Spleen (tissue), 11 donors: ENCODE measurements around the gene NEDD4. TPM values are rescaled to one million over a fixed set of nuclear protein-coding genes. Genes with fewer than 3 reads are reported as not detected.

ENCODE experiments used
- DNase-seq: peaks from one replicate; pipeline ENCODE4 v3.0.0-alpha.2; 2020
- H3K27ac ChIP-seq, 8 donors: fragments of 200-600 bp; sonication (generic) in 7 of 8; 1 replicate in 4 of 8; 2 replicates in 4 of 8; pipeline versions ENCODE4 v1.5.0 to v1.8.0; 2016 to 2021; ENCODE audit warnings: inconsistent platforms in 4 of 8, mild to moderate bottlenecking in 4 of 8, moderate library complexity in 1 of 8
- H3K27me3 ChIP-seq, 7 donors: fragments of 200-600 bp; sonication (generic) in 6 of 7; replicated peaks in 1 of 7; 1 replicate in 4 of 7; 2 replicates in 3 of 7; pipeline versions ENCODE4 v1.5.0 to v1.8.0; 2016 to 2021; ENCODE audit warnings: inconsistent platforms in 3 of 7, mild to moderate bottlenecking in 1 of 7
- H3K36me3 ChIP-seq, 6 donors: fragments of 200-600 bp; sonication (generic) in 5 of 6; 1 replicate in 4 of 6; 2 replicates in 2 of 6; pipeline versions ENCODE4 v1.5.0 to v1.8.0; 2016 to 2021; ENCODE audit warnings: inconsistent platforms in 2 of 6
- H3K4me1 ChIP-seq, 6 donors: fragments of 200-600 bp; sonication (generic) in 5 of 6; 1 replicate in 3 of 6; 2 replicates in 3 of 6; pipeline versions ENCODE4 v1.5.0 to v1.8.0; 2016 to 2021; ENCODE audit warnings: inconsistent platforms in 3 of 6
- H3K4me3 ChIP-seq, 8 donors: fragments of 200-600 bp; sonication (generic) in 7 of 8; 1 replicate in 4 of 8; 2 replicates in 4 of 8; pipeline versions ENCODE4 v1.5.0 to v1.8.0; 2016 to 2021; ENCODE audit warnings: inconsistent platforms in 4 of 8, mild to moderate bottlenecking in 4 of 8, moderate library complexity in 2 of 8
- H3K9me3 ChIP-seq, 8 donors: fragments of 200-600 bp; sonication (generic) in 7 of 8; 1 replicate in 4 of 8; 2 replicates in 4 of 8; pipeline versions ENCODE4 v1.5.0 to v1.8.0; 2016 to 2021; ENCODE audit warnings: inconsistent platforms in 4 of 8
- POLR2A ChIP-seq, 3 donors: fragments of 450-650 bp; IDR thresholded peaks; one replicate each; pipeline ENCODE4 v1.5.1; 2017; ENCODE audit warnings: antibody characterized with exemption in 3 of 3, mild to moderate bottlenecking in 1 of 3
- POLR2AphosphoS5 ChIP-seq, 3 donors: sonication (generic); formaldehyde crosslinking; IDR thresholded peaks; one replicate each; pipeline ENCODE4 v1.5.1; 2017; ENCODE audit warnings: antibody characterized with exemption in 3 of 3
- WGBS, 5 donors: extraction: QIAGEN DNeasy Blood & Tissue Kit in 3 of 5; methylation state at CpG; one replicate each; pipeline versions ENCODE4 v1.1.5 to v1.1.7; 2013 to 2018; 5-methylcytosine and 5-hydroxymethylcytosine counted together
- intact Hi-C: fragments of 100-400 bp; cut with DNase I; formaldehyde crosslinking; loops from one replicate; pipeline ENCODE4 v1.15.0; 2023; ENCODE audit warnings: low total_unique reads
- polyA plus RNA-seq, 3 donors: library from polyadenylated mRNA; stranded (reverse); fragments of 200-250 nt; gene quantifications; one replicate each; pipeline ENCODE4 v1.2.1, GENCODE V29; 2013
- total RNA-seq, 7 donors: library from RNA; depleted of rRNA in 3 of 7; stranded (reverse); fragments of >200 nt in 3 of 7; fragmentation: NEBNext Ultra II Directional in 4 of 7; extraction: Animal tissue kit (Norgen Biotek cat#: 25700) in 4 of 7; gene quantifications; one replicate each; pipeline versions ENCODE4 v1.1.0 to v1.2.1, GENCODE V29; 2016 to 2021
- TF ChIP-seq, protein P1 (sequence below), 11 experiments: fragments of 200-600 bp in 7 of 11; fragments of 450-650 bp in 4 of 11; sonication (generic) in 4 of 11; IDR thresholded peaks in 8 of 11; conservative IDR thresholded peaks in 3 of 11; 1 replicate in 7 of 11; 2 replicates in 4 of 11; pipeline versions ENCODE4 v1.4.0 to v1.8.0; 2016 to 2021; ENCODE audit warnings: antibody characterized with exemption in 11 of 11, inconsistent platforms in 4 of 11, mild to moderate bottlenecking in 1 of 11
- donor health status: healthy with polysubstance abuse.
- donor health status: DM: no; HTN: no; CAD: no; lungs with moderate emphysema.
- donor health status: DM: no; HTN: no; CAD: no.
- donor health status: Bipolar disorder and iron deficiency.
- donor health status: healthy.
- donor health status: DM: no; HTN: no; CAD: no.
- donor health status: DM: yes; HTN: yes; CAD: no.

Gene NEDD4
- total and polyA plus RNA-seq, 10 donors, result 1.5 to 22.0 (median 16.7) TPM

DNA sequence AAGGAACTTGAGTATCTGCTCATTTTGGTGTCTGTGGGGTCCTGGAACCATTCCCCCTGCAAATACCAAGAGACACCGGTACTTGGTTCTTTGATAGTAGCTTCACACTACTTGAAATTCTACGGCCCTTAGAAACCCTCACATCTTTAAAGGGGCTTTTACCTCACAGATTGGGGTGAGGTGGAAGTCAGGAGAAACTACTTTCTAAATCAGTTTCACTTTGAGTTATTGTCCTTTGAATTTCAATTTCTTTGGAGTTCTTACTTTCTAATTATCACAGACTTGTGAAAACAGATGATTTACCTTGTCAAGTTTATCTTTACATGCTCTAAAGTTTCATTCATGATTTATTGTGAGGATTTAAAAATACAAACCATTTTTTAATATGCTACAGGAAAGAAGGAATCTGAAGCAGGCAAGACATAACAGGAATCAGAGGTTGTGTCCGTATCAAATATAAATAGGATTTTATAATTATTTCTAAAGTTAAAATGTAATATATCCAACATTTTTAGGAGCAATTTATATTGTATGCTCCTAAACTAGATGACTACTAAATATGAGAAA, 98.9 kb downstream of the NEDD4 start:
- no peaks in the 10 kb centered on the region for H3K36me3 ChIP-seq
- peak overlapping the region in 2 of 8 donors; percentile 32 to 60 for H3K27ac ChIP-seq
- WGBS, 5 donors, result 47 to 66% (median 61%) methylated on average over 3 of the region's 3 CpGs
- DNase-seq, result no peak
- intact Hi-C loops, result no loop called here
- H3K4me1 ChIP-seq, result peaks cover 0 to 21% (median 3%) of the 10 kb centered on the region in 6 donors
- peak overlapping the region in 3 of 8 donors; percentile 2 to 32 (median 25) for H3K4me3 ChIP-seq
- H3K27me3 ChIP-seq, result no peaks in the 10 kb centered on the region
- TF ChIP-seq POLR2AphosphoS5 (IDR thresholded peaks at IDR 0.05), result no peak
- TF ChIP-seq, protein P1, sequence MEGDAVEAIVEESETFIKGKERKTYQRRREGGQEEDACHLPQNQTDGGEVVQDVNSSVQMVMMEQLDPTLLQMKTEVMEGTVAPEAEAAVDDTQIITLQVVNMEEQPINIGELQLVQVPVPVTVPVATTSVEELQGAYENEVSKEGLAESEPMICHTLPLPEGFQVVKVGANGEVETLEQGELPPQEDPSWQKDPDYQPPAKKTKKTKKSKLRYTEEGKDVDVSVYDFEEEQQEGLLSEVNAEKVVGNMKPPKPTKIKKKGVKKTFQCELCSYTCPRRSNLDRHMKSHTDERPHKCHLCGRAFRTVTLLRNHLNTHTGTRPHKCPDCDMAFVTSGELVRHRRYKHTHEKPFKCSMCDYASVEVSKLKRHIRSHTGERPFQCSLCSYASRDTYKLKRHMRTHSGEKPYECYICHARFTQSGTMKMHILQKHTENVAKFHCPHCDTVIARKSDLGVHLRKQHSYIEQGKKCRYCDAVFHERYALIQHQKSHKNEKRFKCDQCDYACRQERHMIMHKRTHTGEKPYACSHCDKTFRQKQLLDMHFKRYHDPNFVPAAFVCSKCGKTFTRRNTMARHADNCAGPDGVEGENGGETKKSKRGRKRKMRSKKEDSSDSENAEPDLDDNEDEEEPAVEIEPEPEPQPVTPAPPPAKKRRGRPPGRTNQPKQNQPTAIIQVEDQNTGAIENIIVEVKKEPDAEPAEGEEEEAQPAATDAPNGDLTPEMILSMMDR (IDR thresholded peaks at IDR 0.05 in 8 of 11, conservative IDR thresholded peaks at IDR 0.05 in 3 of 11), result no peak
- H3K9me3 ChIP-seq, result peaks cover 0 to under 1% (median 0%) of the 10 kb centered on the region in 8 donors

DNA sequence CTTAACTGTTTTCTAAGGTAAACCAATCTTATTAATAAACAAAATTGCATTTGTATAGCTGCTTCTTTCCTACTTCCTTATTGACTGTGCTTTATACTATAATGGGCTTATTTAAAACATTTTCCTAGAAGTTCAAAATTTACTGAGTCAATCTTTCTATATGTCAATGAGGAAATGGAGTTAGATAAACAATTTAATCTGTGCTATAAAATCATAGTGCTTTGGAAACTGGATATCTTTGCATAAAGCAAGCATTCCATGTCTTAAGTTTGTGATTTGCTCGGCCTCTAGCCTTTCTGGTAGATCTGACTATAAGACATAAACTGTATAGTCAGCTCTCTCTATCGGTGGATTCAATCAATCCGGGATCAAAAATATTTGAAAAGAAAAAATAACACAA, 99.6 kb downstream of the NEDD4 start:
- TF ChIP-seq POLR2AphosphoS5 (IDR thresholded peaks at IDR 0.05) (no peak), POLR2A (IDR thresholded peaks at IDR 0.05) (no peak)
- TF ChIP-seq, protein P1 (IDR thresholded peaks at IDR 0.05 in 8 of 11, conservative IDR thresholded peaks at IDR 0.05 in 3 of 11), result no peak
- Histone ChIP-seq H3K27ac (no peak overlapping the region), H3K4me3 (peak overlapping the region in 1 of 8 donors; percentile 25), H3K9me3 (peaks cover 0 to 6% (median 3%) of the 10 kb centered on the region in 8 donors), H3K36me3 (no peaks in the 10 kb centered on the region), H3K27me3 (no peaks in the 10 kb centered on the region), H3K4me1 (peaks cover 0 to 21% (median 3%) of the 10 kb centered on the region in 6 donors)
- no peak for DNase-seq
- 80 to 91% (median 89%) methylated on average over 3 of the region's 3 CpGs for whole genome bisulfite sequencing, 5 donors
- intact Hi-C loops, result no loop called here

DNA sequence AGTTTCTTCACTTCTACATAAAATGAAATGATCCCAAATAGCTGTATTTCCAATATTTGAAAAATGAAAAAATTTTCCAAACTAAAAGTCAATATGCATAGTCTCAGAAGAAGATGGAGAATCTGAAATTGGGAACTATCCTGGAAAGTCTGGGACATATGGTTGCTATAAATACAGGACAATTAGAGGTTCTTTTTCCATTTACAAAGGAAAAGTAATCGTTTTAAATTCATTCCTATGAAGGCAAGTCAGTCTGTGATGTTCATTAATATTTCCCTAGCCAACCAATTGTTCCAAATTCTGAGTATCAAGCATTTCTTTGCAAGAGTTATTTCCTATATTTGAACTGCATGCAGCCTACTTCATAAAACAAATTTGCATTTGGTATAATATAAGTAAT, 102.2 kb downstream of the NEDD4 start:
- no peak overlapping the region for H3K4me3 ChIP-seq
- H3K4me1 ChIP-seq, result peaks cover 0 to 16% (median 0%) of the 10 kb centered on the region in 6 donors
- TF ChIP-seq, protein P1 (IDR thresholded peaks at IDR 0.05 in 8 of 11, conservative IDR thresholded peaks at IDR 0.05 in 3 of 11), result no peak
- no peak for TF ChIP-seq POLR2A (IDR thresholded peaks at IDR 0.05)
- no peak for TF ChIP-seq POLR2AphosphoS5 (IDR thresholded peaks at IDR 0.05)
- intact Hi-C loops, result no loop called here
- H3K27ac ChIP-seq, result no peak overlapping the region
- H3K36me3 ChIP-seq, result no peaks in the 10 kb centered on the region
- H3K9me3 ChIP-seq, result peaks cover 0 to 28% (median 23%) of the 10 kb centered on the region in 8 donors
- WGBS, 5 donors, result 70 to 93% (median 82%) methylated on average over 1 of the region's 1 CpG
- no peak for DNase-seq
- H3K27me3 ChIP-seq, result no peaks in the 10 kb centered on the region

DNA sequence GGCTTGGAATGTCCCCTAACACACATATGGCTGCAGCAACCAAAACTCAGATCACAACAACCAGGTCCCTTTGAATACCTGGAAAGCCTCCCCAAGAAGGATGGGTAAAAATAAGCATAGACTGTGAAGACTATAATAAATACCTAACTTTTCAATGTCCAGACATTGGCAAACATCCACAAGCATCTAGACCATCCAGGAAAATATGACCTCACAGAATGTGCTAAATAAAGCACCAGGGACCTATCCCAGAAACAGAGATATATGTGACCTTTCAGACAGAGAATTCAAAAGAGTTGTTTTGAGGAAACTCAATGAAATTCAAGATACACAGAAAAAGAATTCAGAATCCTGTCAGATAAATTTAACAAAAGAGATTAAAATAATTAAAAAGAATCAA, 109.2 kb downstream of the NEDD4 start:
- Histone ChIP-seq H3K9me3 (peaks cover 0 to 30% (median 22%) of the 10 kb centered on the region in 8 donors), H3K4me1 (no peaks in the 10 kb centered on the region), H3K27me3 (no peaks in the 10 kb centered on the region), H3K4me3 (no peak overlapping the region), H3K27ac (no peak overlapping the region), H3K36me3 (peaks cover 0 to 9% (median 0%) of the 10 kb centered on the region in 6 donors)
- intact Hi-C loops, result no loop called here
- TF ChIP-seq POLR2AphosphoS5 (IDR thresholded peaks at IDR 0.05) (no peak), POLR2A (IDR thresholded peaks at IDR 0.05) (no peak)
- TF ChIP-seq, protein P1 (IDR thresholded peaks at IDR 0.05 in 8 of 11, conservative IDR thresholded peaks at IDR 0.05 in 3 of 11), result no peak
- no peak for DNase-seq
